ENCODE data around the gene ERC1. TPM values are rescaled to one million over a fixed set of nuclear protein-coding genes. Genes with fewer than 3 reads are reported as not detected.

Gene ERC1
- total RNA-seq, 4 donors from 2014 or later, result 50.0 to 88.1 (median 59.7) TPM

- intact Hi-C loops (cut with DNase I), result no loop called here
- no peaks in the 10 kb centered on the region for H3K9me3 ChIP-seq
- DNase-seq (ENCODE audit: extremely low spot score), result no peak
- H3K36me3 ChIP-seq, result no peaks in the 10 kb centered on the region
- peaks cover 0 to 32% (median 7%) of the 10 kb centered on the region in 4 donors for H3K27me3 ChIP-seq
- peak overlapping the region in 2 of 4 donors; percentile 51 to 56 for H3K27ac ChIP-seq (replicated peaks in 1 of 4)
- 2% methylated on average over 25 of the region's 56 CpGs for whole genome bisulfite sequencing
- TF ChIP-seq POLR2A (IDR thresholded peaks at IDR 0.05; ENCODE audit: low read depth) (no peak), EP300 (IDR thresholded peaks at IDR 0.05) (no peak), CTCF (IDR thresholded peaks at IDR 0.05) (no peak), POLR2AphosphoS5 (IDR thresholded peaks at IDR 0.05) (no peak)
- peaks cover 0 to 41% (median 28%) of the 10 kb centered on the region in 4 donors for H3K4me1 ChIP-seq
- peak overlapping the region; percentile 67 to 75 (median 70) for H3K4me3 ChIP-seq
Measured at GRCh38 chr12:1531153-1531653, 540.2 kb downstream of the ERC1 start.

GRCh38 chr12:1531654-1532374, 540.8 kb downstream of the ERC1 start:
- 38% methylated on average over 16 of the region's 26 CpGs for WGBS
- intact Hi-C loops (cut with DNase I), result no loop called here
- no peak for TF ChIP-seq CTCF (IDR thresholded peaks at IDR 0.05)
- no peak for TF ChIP-seq POLR2A (IDR thresholded peaks at IDR 0.05; ENCODE audit: low read depth)
- TF ChIP-seq EP300 (IDR thresholded peaks at IDR 0.05), result no peak
- no peak for TF ChIP-seq POLR2AphosphoS5 (IDR thresholded peaks at IDR 0.05)
- Histone ChIP-seq H3K4me3 (peak overlapping the region; percentile 67 to 75 (median 70)), H3K27ac (replicated peaks in 1 of 4) (peak overlapping the region in 1 of 4 donors; percentile 56), H3K27me3 (peaks cover 0 to 32% (median 7%) of the 10 kb centered on the region in 4 donors), H3K4me1 (peaks cover 0 to 44% (median 28%) of the 10 kb centered on the region in 4 donors), H3K36me3 (no peaks in the 10 kb centered on the region), H3K9me3 (no peaks in the 10 kb centered on the region)
- DNase-seq (ENCODE audit: extremely low spot score), result no peak

- DNase-seq (ENCODE audit: extremely low spot score), result no peak
- H3K4me1 ChIP-seq, result peaks cover 0 to 45% (median 28%) of the 10 kb centered on the region in 4 donors
- H3K36me3 ChIP-seq, result no peaks in the 10 kb centered on the region
- intact Hi-C loops (cut with DNase I), result no loop called here
- H3K4me3 ChIP-seq, result peak overlapping the region in 1 of 4 donors; percentile 18
- H3K9me3 ChIP-seq, result no peaks in the 10 kb centered on the region
- no peak overlapping the region for H3K27ac ChIP-seq (replicated peaks in 1 of 4)
- TF ChIP-seq POLR2A (IDR thresholded peaks at IDR 0.05; ENCODE audit: low read depth), result no peak
- TF ChIP-seq EP300 (IDR thresholded peaks at IDR 0.05), result no peak
- no peak for TF ChIP-seq CTCF (IDR thresholded peaks at IDR 0.05)
- no peak for TF ChIP-seq POLR2AphosphoS5 (IDR thresholded peaks at IDR 0.05)
- 84% methylated on average over 11 of the region's 11 CpGs for WGBS
- H3K27me3 ChIP-seq, result peaks cover 0 to 32% (median 7%) of the 10 kb centered on the region in 4 donors
Measured at GRCh38 chr12:1532375-1533165, 541.5 kb downstream of the ERC1 start.

GRCh38 chr12:1533205-1533601, 542.2 kb downstream of the ERC1 start:
- H3K27me3 ChIP-seq, result peaks cover 0 to 32% (median 7%) of the 10 kb centered on the region in 4 donors
- no peaks in the 10 kb centered on the region for H3K36me3 ChIP-seq
- no peaks in the 10 kb centered on the region for H3K9me3 ChIP-seq
- no peak overlapping the region for H3K27ac ChIP-seq (replicated peaks in 1 of 4)
- intact Hi-C loops (cut with DNase I), result no loop called here
- 89% methylated on average over 9 of the region's 9 CpGs for WGBS
- no peak for TF ChIP-seq POLR2AphosphoS5 (IDR thresholded peaks at IDR 0.05)
- TF ChIP-seq EP300 (IDR thresholded peaks at IDR 0.05), result no peak
- TF ChIP-seq POLR2A (IDR thresholded peaks at IDR 0.05; ENCODE audit: low read depth), result no peak
- no peak for DNase-seq (ENCODE audit: extremely low spot score)
- H3K4me3 ChIP-seq, result peak overlapping the region in 1 of 4 donors; percentile 18
- peaks cover 0 to 45% (median 28%) of the 10 kb centered on the region in 4 donors for H3K4me1 ChIP-seq

All from esophagus muscularis mucosa (tissue), 4 donors.